HK-2 (cell line): ENCODE measurements around the gene TRABD2B.
A peak's percentile ranks its signal among the peaks of the same experiment; 100 is the strongest.

ENCODE experiments used
- DNase-seq: peaks from one replicate; pipeline ENCODE4 v3.0.0-alpha.2; 2018; ENCODE audit not compliant: unreplicated experiment

The TRABD2B gene

DNA sequence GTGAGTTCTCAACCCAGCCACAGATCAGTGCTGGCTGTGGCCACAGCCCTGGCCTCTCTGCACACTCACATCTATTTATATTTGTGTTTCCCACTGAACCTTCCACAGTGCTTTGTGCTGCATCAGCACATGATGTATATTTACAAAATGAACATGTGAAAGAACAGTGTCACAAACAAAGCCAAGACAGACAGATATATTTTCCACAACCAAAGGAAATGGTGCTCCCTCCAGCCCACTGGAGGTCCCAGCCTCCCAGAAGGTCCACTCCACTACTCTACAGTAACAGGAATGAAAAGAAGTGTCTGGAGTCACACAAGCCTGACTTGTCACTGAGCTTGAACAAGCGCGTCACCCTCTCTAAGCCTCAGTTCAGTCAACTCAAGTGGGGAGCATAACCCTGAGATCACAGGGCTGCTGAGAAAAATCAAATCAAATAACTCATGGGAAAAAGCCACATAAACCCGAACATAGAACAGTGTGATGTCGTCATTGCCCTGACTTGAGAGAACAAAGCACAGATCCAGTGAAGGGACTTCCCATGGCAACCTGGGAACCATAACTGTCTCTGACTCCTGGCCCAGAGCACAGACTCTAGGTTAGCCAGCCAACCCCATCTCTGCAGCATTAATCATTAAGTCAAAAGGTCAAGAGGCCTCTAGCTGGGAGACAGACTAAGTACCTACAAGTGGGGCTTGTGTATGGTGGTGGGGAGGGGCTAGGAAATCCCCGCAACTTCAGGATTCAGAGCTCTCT lies 121.2 kb downstream of the TRABD2B start:
- DNase-seq = peak; percentile 83

DNA sequence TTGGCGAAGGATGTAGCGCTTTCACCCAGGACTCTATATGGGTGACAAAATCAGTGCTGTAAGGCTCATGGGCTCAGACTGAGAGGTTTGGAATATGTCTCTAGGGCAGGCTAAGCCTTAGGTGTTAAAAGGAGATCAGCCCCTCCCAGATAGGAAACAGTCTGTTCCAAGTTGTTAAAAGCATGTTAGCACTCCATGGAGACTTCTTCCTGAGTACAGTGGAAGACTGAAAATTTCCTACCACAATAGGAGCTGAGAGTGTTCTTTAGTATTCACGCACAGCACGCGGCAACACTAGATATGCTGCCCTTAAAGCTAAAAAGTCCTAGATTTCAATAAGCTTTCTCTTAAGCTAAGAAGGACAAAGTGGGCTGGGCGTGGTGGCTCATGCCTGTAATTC lies 122.1 kb downstream of the TRABD2B start:
- no peak for DNase-seq

DNA sequence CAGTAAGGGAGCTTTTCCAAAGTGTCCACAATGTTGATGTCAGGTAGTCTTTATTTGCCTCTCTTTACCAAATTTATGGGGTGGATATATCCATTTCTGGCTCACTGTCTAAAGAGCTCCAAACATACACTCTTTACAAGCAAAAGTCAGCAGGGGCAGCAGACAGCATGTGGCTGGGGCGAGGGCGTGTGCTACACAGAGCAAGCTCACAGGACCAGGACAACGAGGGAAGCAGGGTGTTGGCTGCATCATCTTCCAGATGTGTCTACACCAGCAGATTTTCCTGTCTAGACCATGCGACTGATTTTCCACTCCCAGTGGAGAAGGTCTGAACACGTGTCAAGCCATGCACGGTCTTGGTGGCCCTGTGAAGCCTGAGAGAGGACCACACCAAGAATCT lies 123.8 kb downstream of the TRABD2B start:
- DNase-seq = no peak

- DNase-seq = no peak
Measured at GRCh38 chr1:47872886-47873285, 124.3 kb downstream of the TRABD2B start.

- peak; percentile 50 for DNase-seq
Measured at GRCh38 chr1:47871799-47872353, 125.3 kb downstream of the TRABD2B start.

DNA sequence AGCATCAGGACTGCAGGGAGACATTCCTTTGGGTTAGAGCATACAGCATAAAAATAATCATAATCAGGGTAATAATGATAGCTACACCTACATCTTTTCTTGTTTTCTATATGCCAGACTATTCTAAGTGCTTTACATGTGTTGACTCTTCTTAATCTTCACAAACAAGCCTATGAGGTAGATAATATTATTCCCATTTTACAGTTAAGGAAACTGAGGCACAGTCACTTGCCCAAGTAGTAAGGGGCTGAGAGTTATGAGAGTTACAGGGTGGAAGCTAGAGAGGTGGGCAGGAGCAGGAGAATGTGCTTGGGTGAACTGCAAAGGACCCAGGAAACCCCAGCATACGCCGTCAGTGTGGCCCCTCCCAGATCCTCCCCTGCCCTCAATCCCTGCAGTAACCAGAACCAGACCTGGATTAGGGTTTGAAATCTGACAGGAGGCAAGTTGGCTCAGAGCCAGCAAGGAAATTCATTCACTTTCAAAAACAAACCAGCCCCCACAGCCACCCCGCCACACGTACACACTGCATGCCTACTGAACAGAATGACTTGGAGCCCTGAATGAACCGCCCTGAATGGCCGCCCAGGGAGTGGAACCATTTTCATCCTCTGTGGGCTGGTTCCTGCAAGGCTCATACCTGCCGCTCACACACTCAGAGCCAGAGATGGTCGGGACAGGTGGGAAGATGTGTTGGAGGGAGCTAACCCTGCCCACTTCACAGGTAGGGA lies 126.1 kb downstream of the TRABD2B start:
- DNase-seq = no peak

DNA sequence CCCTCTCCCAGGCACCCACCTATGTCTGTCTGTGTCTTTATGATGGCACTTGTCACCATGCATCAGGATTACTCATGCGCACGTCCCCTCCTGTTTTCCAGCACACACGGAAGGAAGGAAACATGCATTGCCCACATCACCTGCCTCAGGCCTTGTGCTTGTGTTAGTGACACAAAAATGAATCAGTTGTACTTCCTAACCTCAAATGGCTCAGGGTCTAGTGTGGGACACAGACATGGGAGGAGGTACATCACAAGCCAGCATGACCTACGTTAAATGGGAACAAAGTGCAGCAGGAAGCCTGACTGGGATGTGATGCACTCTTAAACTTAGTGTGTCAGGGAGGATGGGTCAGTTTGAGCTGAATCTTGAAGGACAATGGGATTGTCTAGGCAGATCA lies 126.7 kb downstream of the TRABD2B start:
- no peak for DNase-seq

- no peak for DNase-seq
Measured at GRCh38 chr1:47868348-47868676, 128.9 kb downstream of the TRABD2B start.

- DNase-seq = no peak
Measured at GRCh38 chr1:47867438-47868347, 129.5 kb downstream of the TRABD2B start.

GRCh38 chr1:47866601-47867437 lies 130.4 kb downstream of the TRABD2B start:
- no peak for DNase-seq

GRCh38 chr1:47865881-47866535 lies 131.2 kb downstream of the TRABD2B start:
- peak; percentile 27 for DNase-seq

DNA sequence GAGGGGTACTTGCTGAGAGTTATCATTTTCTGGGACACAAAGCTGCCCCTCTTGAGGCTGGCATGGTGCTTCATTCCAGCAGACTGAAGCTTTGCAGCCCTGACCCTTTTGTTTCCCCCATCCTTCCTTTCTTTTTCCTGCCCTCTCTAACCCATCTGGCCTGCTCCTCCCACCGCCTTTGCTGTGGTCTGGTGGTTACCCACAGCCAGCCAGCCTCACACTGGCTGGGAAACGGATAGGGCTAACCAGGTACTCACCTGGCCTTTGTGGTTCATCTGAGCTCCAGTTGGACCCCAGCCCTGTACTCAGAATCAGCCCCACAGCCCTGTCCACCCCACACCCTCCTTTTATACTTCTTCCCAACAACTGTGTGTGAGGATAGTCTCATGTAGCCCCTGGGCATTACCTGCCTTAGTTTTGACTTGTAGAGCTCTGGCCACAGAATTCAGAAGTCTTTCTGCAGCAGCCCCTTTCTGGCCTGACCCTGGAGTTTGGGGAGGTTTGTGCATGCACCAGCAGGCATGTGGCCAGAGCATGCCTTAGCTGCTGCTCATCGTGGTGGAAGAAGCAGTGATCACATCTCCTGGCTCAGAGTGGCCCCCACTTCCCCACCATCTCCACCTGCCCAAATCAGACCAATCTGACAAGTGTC lies 138.0 kb downstream of the TRABD2B start:
- no peak for DNase-seq

GRCh38 chr1:47856996-47857395 lies 140.2 kb downstream of the TRABD2B start:
- DNase-seq = no peak

DNA sequence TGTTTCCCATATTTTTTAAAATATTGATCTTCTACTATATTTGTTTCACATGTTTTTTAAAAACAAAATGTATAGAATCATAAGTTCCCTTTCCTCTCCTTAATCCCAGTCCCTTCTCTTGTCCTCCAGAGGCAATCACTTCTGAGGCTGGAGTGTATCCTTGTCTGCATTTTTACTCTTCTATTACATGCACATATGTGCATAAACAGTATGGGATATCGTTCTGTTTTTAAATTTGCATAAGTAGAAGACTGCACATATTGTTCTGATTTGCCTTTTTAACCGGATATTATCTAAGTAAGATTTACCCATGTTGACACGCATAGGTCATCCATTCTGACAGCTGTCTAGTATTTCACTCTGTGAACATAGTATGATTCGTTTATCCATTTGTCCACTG lies 142.0 kb downstream of the TRABD2B start:
- DNase-seq = no peak

DNA sequence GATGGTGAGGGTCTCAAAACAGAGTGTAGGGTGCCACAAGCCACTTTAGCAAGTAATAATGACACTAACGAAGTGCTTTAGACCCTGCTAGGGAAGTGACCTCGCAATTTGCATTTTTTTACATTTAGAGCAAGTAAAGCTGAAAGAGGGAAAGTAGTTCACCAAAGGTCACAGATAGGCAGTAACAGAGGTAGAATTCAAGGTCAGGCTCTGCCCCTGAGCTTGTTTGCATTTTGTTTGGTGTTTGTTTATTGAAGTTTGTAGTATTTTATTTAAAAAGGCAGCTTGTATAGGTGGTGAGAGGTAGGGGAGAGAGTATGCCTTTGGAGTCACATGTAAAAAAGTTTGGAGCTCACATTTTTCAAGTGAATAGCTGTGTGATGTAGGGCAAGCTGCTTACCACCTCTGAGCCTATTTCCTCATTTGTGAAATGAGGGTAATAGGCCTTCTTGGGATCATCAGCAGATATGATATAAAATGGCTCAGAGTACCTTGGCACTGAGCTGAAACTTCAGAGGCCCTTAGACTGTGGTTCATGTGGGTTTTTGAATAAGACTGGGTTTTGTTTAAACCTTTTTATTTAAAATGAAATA lies 142.5 kb downstream of the TRABD2B start:
- no peak for DNase-seq

GRCh38 chr1:47853852-47854251 lies 143.3 kb downstream of the TRABD2B start:
- no peak for DNase-seq

GRCh38 chr1:47853059-47853458 lies 144.1 kb downstream of the TRABD2B start:
- DNase-seq = no peak

GRCh38 chr1:47852006-47852718 lies 145.0 kb downstream of the TRABD2B start:
- DNase-seq = no peak

DNA sequence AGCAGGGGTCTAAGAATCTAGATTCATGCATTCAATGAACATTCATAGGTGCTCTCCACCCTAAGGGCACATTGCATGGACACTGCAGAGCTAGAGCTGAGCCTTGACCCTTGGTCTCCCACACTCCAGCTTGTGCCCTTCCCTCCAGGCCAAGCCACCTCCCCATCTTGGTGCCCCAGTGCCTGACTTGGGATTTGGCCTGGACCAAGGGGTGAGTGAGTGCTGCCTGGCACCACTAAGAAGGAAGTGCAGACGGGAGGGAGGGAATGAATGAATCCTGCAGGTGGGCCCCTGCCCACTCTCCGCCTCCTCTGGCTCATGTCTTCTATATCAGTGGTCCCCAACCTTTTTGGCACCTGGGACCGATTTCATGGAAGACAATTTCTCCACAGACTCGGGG lies 146.7 kb downstream of the TRABD2B start:
- DNase-seq = no peak
